Thyroid gland (tissue), 4 donors: Measurements from ENCODE around the gene FAH.

Experiments used
- POLR2A ChIP-seq, 2 donors: fragments of 450-650 bp; IDR thresholded peaks; one replicate each; pipeline ENCODE4 v1.6.1; 2017; ENCODE audit warnings: antibody characterized with exemption in 2 of 2, mild to moderate bottlenecking in 2 of 2, moderate library complexity in 1 of 2
- TF ChIP-seq, protein P1 (sequence below), 6 experiments: fragments of 200-600 bp in 3 of 6; fragments of 450-650 bp in 3 of 6; sonication (generic) in 3 of 6; IDR thresholded peaks; one replicate each; pipeline ENCODE4 v1.5.1; 2016 to 2019; ENCODE audit warnings: antibody characterized with exemption in 6 of 6, mild to moderate bottlenecking in 2 of 6, inconsistent platforms in 1 of 6, moderate library complexity in 1 of 6

DNA sequence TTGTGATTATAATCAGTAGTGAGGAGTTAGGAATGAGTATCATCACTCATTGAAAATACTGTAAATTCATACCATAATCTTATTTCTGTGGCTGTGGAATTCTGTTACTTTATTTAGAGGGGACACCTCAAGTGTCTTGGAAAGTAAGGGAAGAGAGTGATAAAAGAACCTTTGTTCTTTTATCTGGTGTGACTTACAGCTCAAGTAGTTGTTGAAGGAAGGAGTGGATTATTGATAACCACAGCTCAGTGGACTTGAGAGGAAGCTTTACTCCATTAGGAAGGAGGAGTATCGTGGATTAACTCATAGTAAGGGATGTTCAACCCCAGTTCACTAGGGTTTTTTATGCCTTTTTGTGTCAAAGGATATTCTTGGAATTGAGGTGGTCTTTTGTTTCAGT lies 32.2 kb upstream of the FAH start:
- TF ChIP-seq, protein P1, sequence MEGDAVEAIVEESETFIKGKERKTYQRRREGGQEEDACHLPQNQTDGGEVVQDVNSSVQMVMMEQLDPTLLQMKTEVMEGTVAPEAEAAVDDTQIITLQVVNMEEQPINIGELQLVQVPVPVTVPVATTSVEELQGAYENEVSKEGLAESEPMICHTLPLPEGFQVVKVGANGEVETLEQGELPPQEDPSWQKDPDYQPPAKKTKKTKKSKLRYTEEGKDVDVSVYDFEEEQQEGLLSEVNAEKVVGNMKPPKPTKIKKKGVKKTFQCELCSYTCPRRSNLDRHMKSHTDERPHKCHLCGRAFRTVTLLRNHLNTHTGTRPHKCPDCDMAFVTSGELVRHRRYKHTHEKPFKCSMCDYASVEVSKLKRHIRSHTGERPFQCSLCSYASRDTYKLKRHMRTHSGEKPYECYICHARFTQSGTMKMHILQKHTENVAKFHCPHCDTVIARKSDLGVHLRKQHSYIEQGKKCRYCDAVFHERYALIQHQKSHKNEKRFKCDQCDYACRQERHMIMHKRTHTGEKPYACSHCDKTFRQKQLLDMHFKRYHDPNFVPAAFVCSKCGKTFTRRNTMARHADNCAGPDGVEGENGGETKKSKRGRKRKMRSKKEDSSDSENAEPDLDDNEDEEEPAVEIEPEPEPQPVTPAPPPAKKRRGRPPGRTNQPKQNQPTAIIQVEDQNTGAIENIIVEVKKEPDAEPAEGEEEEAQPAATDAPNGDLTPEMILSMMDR (IDR thresholded peaks at IDR 0.05): no peak
- no peak for TF ChIP-seq POLR2A (IDR thresholded peaks at IDR 0.05)
